ENCODE data around the gene TXNIP. TPM values are rescaled to one million over a fixed set of nuclear protein-coding genes. Genes with fewer than 3 reads are reported as not detected.

TXNIP gene
- total and polyA plus RNA-seq, 2 experiments from 2014 or later = 22.8 to 29.1 TPM

DNA sequence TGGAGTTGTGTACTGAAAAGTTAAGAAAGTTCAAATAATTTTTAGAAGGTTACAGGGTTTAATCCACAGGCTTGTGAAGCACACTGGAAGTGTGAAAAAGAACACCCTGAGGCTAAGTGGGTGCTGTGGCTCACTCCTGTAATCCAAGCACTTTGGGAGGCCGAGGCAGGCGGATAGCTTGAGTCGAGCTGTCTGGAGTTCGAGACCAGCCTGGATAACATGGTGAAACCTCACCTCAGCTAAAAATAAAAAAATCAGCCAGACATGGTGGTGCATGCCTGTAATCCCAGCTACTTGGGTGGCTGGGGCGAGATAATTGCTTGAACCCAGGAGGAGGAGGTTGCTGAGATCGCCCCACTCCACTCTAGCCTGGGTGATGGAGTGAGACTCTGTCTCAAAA is 9.8 kb downstream of the TXNIP start (continued):
- TF ChIP-seq, protein P1, sequence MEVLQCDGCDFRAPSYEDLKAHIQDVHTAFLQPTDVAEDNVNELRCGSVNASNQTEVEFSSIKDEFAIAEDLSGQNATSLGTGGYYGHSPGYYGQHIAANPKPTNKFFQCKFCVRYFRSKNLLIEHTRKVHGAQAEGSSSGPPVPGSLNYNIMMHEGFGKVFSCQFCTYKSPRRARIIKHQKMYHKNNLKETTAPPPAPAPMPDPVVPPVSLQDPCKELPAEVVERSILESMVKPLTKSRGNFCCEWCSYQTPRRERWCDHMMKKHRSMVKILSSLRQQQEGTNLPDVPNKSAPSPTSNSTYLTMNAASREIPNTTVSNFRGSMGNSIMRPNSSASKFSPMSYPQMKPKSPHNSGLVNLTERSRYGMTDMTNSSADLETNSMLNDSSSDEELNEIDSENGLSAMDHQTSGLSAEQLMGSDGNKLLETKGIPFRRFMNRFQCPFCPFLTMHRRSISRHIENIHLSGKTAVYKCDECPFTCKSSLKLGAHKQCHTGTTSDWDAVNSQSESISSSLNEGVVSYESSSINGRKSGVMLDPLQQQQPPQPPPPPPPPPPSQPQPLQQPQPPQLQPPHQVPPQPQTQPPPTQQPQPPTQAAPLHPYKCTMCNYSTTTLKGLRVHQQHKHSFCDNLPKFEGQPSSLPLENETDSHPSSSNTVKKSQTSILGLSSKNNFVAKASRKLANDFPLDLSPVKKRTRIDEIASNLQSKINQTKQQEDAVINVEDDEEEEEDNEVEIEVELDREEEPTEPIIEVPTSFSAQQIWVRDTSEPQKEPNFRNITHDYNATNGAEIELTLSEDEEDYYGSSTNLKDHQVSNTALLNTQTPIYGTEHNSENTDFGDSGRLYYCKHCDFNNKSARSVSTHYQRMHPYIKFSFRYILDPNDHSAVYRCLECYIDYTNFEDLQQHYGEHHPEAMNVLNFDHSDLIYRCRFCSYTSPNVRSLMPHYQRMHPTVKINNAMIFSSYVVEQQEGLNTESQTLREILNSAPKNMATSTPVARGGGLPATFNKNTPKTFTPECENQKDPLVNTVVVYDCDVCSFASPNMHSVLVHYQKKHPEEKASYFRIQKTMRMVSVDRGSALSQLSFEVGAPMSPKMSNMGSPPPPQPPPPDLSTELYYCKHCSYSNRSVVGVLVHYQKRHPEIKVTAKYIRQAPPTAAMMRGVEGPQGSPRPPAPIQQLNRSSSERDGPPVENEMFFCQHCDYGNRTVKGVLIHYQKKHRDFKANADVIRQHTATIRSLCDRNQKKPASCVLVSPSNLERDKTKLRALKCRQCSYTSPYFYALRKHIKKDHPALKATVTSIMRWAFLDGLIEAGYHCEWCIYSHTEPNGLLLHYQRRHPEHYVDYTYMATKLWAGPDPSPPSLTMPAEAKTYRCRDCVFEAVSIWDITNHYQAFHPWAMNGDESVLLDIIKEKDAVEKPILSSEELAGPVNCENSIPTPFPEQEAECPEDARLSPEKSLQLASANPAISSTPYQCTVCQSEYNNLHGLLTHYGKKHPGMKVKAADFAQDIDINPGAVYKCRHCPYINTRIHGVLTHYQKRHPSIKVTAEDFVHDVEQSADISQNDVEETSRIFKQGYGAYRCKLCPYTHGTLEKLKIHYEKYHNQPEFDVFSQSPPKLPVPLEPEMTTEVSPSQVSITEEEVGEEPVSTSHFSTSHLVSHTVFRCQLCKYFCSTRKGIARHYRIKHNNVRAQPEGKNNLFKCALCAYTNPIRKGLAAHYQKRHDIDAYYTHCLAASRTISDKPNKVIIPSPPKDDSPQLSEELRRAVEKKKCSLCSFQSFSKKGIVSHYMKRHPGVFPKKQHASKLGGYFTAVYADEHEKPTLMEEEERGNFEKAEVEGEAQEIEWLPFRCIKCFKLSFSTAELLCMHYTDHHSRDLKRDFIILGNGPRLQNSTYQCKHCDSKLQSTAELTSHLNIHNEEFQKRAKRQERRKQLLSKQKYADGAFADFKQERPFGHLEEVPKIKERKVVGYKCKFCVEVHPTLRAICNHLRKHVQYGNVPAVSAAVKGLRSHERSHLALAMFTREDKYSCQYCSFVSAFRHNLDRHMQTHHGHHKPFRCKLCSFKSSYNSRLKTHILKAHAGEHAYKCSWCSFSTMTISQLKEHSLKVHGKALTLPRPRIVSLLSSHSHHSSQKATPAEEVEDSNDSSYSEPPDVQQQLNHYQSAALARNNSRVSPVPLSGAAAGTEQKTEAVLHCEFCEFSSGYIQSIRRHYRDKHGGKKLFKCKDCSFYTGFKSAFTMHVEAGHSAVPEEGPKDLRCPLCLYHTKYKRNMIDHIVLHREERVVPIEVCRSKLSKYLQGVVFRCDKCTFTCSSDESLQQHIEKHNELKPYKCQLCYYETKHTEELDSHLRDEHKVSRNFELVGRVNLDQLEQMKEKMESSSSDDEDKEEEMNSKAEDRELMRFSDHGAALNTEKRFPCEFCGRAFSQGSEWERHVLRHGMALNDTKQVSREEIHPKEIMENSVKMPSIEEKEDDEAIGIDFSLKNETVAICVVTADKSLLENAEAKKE (CRISPR knock-in tag; IDR thresholded peaks at IDR 0.05) = no peak
- no peak for TF ChIP-seq EZH2 (IDR thresholded peaks at IDR 0.05; ENCODE audit: low read depth, unreplicated experiment)

DNA sequence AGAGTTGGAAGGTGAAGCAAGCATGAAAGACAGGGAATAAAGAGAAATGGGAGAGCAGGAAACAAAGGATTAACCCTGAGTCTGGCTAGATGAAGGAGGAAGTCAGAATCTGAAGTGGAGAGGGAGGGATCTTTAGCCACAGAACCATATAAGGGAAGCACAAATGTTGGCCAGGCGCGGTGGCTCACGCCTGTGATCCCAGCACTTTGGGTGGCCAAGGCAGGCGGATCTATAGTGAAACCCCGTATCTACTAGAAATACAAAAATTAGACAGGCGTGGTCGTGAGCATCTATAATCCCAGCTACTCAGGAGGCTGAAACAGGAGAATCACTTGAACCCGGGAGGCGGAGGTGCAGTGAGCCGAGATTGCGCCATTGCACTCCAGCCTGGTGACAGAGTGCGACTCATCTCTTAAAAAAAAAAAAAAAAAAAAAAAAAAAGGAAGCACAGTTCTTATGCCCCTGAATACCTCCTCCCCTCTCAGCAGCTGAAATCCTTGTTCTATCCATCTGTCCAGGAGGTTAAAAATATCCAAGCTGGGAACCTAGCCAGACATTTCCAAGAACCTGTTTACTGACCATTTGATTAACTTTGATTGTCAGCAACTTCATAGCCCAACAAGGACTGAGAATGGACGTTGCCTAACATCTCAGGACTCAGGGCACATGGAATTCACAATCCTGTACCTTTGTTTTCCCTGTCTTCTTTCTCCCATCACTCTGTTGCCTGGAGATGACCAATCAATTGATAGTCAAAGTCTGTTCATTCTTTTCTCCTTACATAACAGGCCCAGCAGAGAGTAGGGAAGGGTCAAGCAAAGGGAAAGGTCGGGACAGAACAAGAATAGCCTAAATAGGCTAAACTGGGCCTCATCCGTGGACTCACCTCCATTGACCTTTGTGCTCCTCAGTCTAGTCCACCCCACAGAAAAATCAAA is 10.6 kb downstream of the TXNIP start:
- Histone ChIP-seq H3K27ac (ENCODE audit: low read depth) (no peak overlapping the region), H3K79me2 (replicated peaks; ENCODE audit: insufficient read depth) (no peaks in the 10 kb centered on the region)

More for the DNA sequence above, 10.6 kb downstream of the TXNIP start:
- H3K27me3 Mint-ChIP-seq (ENCODE audit: insufficient read depth, low read depth, poor library complexity) = peaks cover 3% of the 10 kb centered on the region
- H3K9me2 ChIP-seq (ENCODE audit: insufficient read depth) = no peaks in the 10 kb centered on the region
- peaks cover 9% of the 10 kb centered on the region for H3K4me1 ChIP-seq (ENCODE audit: insufficient read depth)
- no peaks in the 10 kb centered on the region for H3F3A ChIP-seq (replicated peaks; ENCODE audit: low read depth)
- peak overlapping the region; percentile 43; the same call in 1 of the 2 replicates for H3K27ac Mint-ChIP-seq
- DNase-seq (ENCODE audit: low spot score) = peak; percentile 39
- H3K4me2 ChIP-seq = peak overlapping the region; percentile 37; the same call in 1 of the 2 replicates
- no peak overlapping the region for H3K4me3 ChIP-seq
- H3K36me3 Mint-ChIP-seq (ENCODE audit: low read depth) = no peaks in the 10 kb centered on the region
- H3K36me3 ChIP-seq (ENCODE audit: insufficient read depth) = no peaks in the 10 kb centered on the region
- H3K27me3 ChIP-seq (ENCODE audit: insufficient read depth) = no peaks in the 10 kb centered on the region
- peak overlapping the region; percentile 45; the same call in 1 of the 2 replicates for H2AFZ ChIP-seq
- no peak overlapping the region; the same call in 2 of the 3 replicates for H3K4me3 Mint-ChIP-seq
- TF ChIP-seq EZH2 (IDR thresholded peaks at IDR 0.05; ENCODE audit: low read depth, unreplicated experiment) (no peak), POLR2AphosphoS5 (IDR thresholded peaks at IDR 0.05; ENCODE audit: low read depth) (no peak), CREB1 (CRISPR knock-in tag; IDR thresholded peaks at IDR 0.05; ENCODE audit: low read depth) (no peak), JUNB (IDR thresholded peaks at IDR 0.05; ENCODE audit: unreplicated experiment) (no peak), EZH2phosphoT487 (IDR thresholded peaks at IDR 0.05; ENCODE audit: unreplicated experiment) (no peak), NANOG (IDR thresholded peaks at IDR 0.05; ENCODE audit: borderline replicate concordance) (no peak)
- TF ChIP-seq, protein P2, sequence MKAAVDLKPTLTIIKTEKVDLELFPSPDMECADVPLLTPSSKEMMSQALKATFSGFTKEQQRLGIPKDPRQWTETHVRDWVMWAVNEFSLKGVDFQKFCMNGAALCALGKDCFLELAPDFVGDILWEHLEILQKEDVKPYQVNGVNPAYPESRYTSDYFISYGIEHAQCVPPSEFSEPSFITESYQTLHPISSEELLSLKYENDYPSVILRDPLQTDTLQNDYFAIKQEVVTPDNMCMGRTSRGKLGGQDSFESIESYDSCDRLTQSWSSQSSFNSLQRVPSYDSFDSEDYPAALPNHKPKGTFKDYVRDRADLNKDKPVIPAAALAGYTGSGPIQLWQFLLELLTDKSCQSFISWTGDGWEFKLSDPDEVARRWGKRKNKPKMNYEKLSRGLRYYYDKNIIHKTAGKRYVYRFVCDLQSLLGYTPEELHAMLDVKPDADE (IDR thresholded peaks at IDR 0.05) = no peak
- H3K4me1 Mint-ChIP-seq = peaks cover 31% of the 10 kb centered on the region
- no peaks in the 10 kb centered on the region for H3K9me3 Mint-ChIP-seq
- peak; percentile 58 for ATAC-seq
- no peaks in the 10 kb centered on the region for H4K20me1 ChIP-seq (replicated peaks; ENCODE audit: insufficient read depth)
